Iris pigment epithelial cell (primary cell): ENCODE measurements around the gene TBC1D23.
A peak's percentile ranks its signal among the peaks of the same experiment; 100 is the strongest.
"Not testable (repeated sequence)": the region's sequence is repeated elsewhere in the genome, so short reads cannot be mapped to it uniquely, and the experiment has no call there.

Experiments used
- DNase-seq: peaks from one replicate; pipeline ENCODE4 v3.0.0-alpha.2; 2011; ENCODE audit warnings: low read depth

Gene TBC1D23

GRCh38 chr3:100260685-100261484 lies at the start of gene TBC1D23:
Gene TBC1D23, plus strand, starts transcription at chr3:100260992. Its CDS starts 27 bp downstream, at chr3:100261019.
- peak; percentile 100 for DNase-seq

DNA sequence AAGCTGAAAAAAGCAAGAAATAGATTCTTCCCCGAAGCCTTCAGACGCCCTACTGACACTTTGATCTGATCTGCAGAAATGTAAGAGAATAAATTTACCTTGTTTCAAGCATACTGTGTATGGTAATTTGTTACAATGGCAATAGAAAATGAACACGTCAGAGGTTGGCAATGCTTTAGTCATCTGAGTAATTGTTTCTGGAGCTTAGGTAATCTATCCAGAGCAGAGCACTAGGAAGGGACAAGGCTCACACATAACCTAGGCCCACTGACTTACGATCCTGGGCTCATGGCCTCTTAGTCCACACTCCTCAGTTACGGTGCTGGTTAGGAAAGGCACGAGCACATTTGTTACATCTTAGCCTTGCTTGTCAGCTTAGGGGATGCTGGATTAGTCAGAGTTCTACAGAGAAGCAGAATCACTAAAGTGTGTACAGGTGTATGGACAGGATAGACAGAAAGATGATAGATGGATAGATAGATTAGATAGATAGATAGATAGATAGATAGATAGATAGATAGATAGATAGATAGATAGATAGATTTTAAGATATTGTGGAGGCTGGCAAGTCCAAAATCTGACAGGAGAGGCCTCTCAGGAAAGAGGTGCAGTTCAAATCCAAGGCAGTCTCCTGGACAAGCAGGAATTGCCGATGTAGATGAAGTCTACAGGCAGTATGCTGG lies 46.8 kb upstream of the TBC1D23 start:
- DNase-seq = peak; percentile 20

- DNase-seq = no peak
Observed at GRCh38 chr3:100214574-100214964, 46.2 kb upstream of the TBC1D23 start.

DNA sequence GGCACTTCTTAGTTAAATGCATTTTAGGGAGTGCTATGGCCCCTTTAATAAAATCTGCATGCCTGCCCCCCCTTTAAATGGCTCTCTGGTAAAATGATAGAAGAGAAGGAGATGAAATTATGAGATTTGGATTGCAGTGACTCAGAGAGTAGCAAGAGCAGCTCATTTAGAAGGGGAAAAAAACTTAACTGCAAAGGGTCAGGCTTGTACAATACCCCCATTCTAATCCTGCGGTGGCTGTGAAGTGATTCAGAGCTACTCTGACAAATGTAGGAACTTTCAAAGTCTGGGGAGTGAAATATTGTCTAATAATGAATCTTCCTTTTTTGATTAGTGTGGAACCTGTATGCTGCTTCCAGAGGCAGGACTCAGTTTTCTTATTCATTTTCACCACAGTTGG lies 44.1 kb upstream of the TBC1D23 start:
- peak; percentile 18 for DNase-seq

DNA sequence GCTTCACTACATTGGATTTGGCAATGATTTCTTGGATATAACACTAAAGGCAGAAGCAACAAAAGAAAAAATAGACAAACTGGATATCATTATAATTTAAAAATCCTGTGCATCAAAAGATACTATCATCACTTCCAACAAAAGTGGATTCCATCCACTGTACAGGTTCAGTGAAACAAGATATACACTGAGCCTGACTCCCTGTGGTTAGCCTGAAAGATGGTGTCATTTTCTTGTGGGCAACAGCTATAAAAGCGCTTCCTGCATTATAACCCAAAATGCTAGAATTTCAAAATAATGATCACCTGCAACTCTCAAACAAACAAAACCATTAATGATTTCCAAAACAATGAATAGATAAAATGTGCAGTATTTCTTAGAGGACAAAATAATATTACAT lies 39.6 kb upstream of the TBC1D23 start:
- DNase-seq = no peak

GRCh38 chr3:100225193-100225592 lies 35.6 kb upstream of the TBC1D23 start:
- no peak for DNase-seq

GRCh38 chr3:100225883-100226282 lies 34.9 kb upstream of the TBC1D23 start:
- no peak for DNase-seq

DNA sequence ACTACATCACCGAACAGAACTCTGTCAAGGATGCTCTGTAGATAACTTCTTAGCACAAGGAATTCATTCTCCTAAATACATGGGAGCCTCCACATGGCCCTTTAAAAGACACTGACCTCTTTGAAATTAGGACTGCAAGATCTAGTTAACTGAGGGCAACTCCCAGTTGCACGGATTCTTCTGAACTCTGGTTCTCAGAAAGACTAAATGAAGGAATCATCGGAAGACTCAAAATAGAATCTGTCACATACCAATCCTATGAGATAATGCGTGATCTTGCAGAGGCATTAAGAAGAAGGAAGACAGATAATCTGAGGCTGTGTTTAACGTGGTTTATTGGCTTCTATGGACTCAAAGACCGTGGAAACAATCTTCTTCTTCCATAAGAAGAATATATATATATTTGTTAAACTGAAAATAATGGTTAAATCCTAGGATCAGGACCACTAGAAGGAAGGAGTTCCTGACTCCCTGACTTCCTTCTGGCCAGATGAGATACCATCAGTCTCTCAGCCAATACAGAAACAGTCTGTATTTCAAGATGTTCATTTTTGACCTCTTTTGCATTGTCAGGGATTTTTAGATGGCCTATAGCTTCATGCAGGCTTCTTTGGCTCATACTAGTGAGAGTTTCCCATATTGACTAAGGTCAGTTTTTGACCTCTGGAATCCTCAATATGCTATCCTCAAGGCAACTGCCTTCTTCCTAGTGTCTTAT lies 33.9 kb upstream of the TBC1D23 start:
- peak; percentile 74 for DNase-seq

GRCh38 chr3:100227511-100227921 lies 33.3 kb upstream of the TBC1D23 start:
- DNase-seq = no peak

DNA sequence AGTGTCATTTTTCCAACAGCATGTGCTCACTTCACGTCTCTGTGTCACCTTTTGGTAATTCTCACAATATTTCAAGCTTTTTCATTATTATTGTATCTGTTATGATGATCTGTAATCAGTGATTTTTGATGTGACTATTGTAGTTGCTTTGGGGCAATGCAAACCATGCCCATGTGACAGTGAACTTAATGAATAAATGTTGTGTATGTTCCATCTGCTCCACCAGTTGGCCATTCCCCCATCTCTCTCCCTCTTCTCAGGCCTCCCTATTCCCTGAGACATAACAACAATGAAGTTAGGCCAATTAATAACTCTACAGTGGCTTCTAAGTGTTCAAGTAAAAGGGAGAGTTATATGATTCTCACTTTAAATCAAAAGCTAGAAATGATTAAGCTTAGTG lies 32.5 kb upstream of the TBC1D23 start:
- no peak for DNase-seq

GRCh38 chr3:100229188-100229587 lies 31.6 kb upstream of the TBC1D23 start:
- DNase-seq = not testable (repeated sequence)

- no peak for DNase-seq
Observed at GRCh38 chr3:100230710-100231109, 30.1 kb upstream of the TBC1D23 start.

- DNase-seq = no peak
Observed at GRCh38 chr3:100231668-100232067, 29.1 kb upstream of the TBC1D23 start.

GRCh38 chr3:100234364-100234763 lies 26.4 kb upstream of the TBC1D23 start:
- no peak for DNase-seq

DNA sequence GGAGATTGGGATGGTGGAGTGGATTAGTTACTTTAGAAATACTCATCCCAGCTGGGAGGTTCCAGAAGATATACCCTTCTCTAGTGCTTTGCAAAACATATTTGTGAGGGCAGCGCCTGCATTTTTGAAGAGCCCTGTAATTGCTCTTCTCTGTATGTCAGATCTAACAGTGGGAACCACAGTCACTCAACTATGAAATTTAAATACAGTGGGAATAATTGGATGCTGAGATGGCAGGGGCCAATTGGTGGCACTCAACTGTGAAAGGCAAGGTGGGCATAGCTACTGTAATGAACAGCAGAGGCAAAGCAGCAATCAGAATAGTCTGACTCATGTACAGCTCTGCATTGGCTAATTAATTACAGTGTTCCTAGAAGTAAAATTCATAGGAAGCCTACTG lies 22.2 kb upstream of the TBC1D23 start:
- DNase-seq = no peak

GRCh38 chr3:100242471-100242870 lies 18.3 kb upstream of the TBC1D23 start:
- DNase-seq = not testable (repeated sequence)

DNA sequence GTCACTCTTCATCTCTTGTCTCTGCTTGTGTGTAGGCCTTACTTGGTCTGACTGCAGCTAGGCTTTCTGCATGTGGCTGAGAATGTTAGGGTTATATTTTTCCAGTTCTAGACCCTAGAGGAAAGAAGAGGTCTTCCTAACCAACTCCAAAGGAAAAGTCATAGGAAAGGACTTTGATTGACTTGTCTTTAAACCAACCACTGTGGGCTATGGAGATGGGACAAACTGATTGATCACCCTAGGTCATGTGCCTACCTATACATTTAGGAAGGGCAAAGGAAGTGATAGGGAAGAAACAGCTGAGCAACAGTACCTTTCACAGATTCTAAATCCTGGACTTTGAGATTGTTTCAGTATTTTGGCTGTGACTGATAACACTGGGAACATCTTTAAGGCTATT lies 16.5 kb upstream of the TBC1D23 start:
- no peak for DNase-seq

- peak; percentile 13 for DNase-seq
Observed at GRCh38 chr3:100245136-100245535, 15.7 kb upstream of the TBC1D23 start.

GRCh38 chr3:100245927-100246326 lies 14.9 kb upstream of the TBC1D23 start:
- DNase-seq = peak; percentile 79

GRCh38 chr3:100246999-100247398 lies 13.8 kb upstream of the TBC1D23 start:
- no peak for DNase-seq

- no peak for DNase-seq
Observed at GRCh38 chr3:100252001-100252400, 8.8 kb upstream of the TBC1D23 start.

DNA sequence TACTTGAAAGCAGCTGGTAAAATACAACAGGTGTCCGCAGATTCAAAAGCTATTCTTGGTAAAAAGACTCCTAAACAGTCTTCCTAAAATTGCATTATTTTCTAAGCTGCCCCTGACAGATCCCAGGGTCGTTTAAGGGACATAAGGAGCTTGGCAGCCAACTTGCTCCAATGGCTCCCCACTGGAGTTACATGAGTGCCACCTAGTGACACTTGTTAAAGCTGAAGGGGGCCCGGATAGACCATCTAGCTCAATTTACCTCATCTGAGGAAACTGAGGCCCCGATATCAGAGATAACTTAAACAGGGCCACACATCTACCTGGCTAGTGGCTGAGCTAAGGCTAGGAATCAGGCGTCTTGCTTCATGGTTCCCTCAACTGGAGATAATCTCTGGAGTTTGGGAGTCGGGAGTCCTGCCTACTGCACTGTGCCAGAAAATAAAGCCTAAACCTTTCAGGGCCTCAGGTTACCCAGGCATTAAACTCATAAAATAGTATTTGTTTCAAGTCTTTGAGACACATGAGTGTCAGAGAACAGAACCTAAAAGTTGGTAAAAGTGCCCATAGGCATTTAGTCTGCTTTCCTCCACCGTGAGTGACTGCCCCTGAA lies 6.5 kb upstream of the TBC1D23 start:
- peak; percentile 81 for DNase-seq
